Cerebellar nuclear complex (tissue), 1 donor: ENCODE results near the gene HSD17B1.
"Not testable (repeated sequence)": the region's sequence is repeated elsewhere in the genome, so short reads cannot be mapped to it uniquely, and the experiment has no call there.

Experiments used
- DNase-seq, 2 experiments: peaks; one replicate each; lab custom pipeline; 2025; lab: John Stamatoyannopoulos, UW

HSD17B1 gene

GRCh38 chr17:42552736-42553135 is at the start of gene HSD17B1:
TSS of gene HSD17B1 (plus strand) at chr17:42552923. CDS start at chr17:42552934, 11 bp downstream.
- not testable (repeated sequence) for DNase-seq

- DNase-seq, result no peak
These were observed 49.8 kb upstream of the HSD17B1 start for GRCh38 chr17:42502926-42503325.

- no peak for DNase-seq
These were observed 45.1 kb upstream of the HSD17B1 start for GRCh38 chr17:42507671-42508070.

- DNase-seq, result no peak
These were observed 44.1 kb upstream of the HSD17B1 start for GRCh38 chr17:42508426-42509165.

GRCh38 chr17:42509409-42509808 is 43.3 kb upstream of the HSD17B1 start:
- no peak for DNase-seq

- no peak for DNase-seq
These were observed 42.9 kb upstream of the HSD17B1 start for GRCh38 chr17:42509841-42510240.

GRCh38 chr17:42512246-42512645 is 40.5 kb upstream of the HSD17B1 start:
- no peak for DNase-seq

GRCh38 chr17:42512733-42513251 is 39.9 kb upstream of the HSD17B1 start:
- no peak for DNase-seq

- no peak for DNase-seq
These were observed 39.0 kb upstream of the HSD17B1 start for GRCh38 chr17:42513686-42514085.

GRCh38 chr17:42514279-42514678 is 38.4 kb upstream of the HSD17B1 start:
- DNase-seq, result no peak

GRCh38 chr17:42514867-42515266 is 37.9 kb upstream of the HSD17B1 start:
- no peak for DNase-seq

- no peak for DNase-seq
These were observed 35.2 kb upstream of the HSD17B1 start for GRCh38 chr17:42517516-42517915.

- DNase-seq, result no peak
These were observed 34.5 kb upstream of the HSD17B1 start for GRCh38 chr17:42518046-42518754.

GRCh38 chr17:42518755-42519545 is 33.8 kb upstream of the HSD17B1 start:
- no peak for DNase-seq

- DNase-seq, result no peak
These were observed 32.9 kb upstream of the HSD17B1 start for GRCh38 chr17:42519546-42520491.

GRCh38 chr17:42520540-42520951 is 32.2 kb upstream of the HSD17B1 start:
- DNase-seq, result no peak

- DNase-seq, result no peak
These were observed 31.7 kb upstream of the HSD17B1 start for GRCh38 chr17:42521036-42521435.

GRCh38 chr17:42521666-42522262 is 31.0 kb upstream of the HSD17B1 start:
- no peak for DNase-seq

GRCh38 chr17:42522263-42522790 is 30.4 kb upstream of the HSD17B1 start:
- no peak for DNase-seq

GRCh38 chr17:42522798-42523278 is 29.9 kb upstream of the HSD17B1 start:
- DNase-seq, result no peak
